Lung (tissue), 12 donors: ENCODE measurements around the gene DNER. TPM values are rescaled to one million over a fixed set of nuclear protein-coding genes. Genes with fewer than 3 reads are reported as not detected.

ENCODE experiments used
- ATAC-seq: fragments of 200-7000 bp; cut with Tn5 transposase; one replicate; pipeline ENCODE4 v1.9.1; 2020; ENCODE audit warnings: moderate number of reproducible peaks; ENCODE audit not compliant: insufficient read depth, low FRiP score
- DNase-seq, 3 donors: peaks; one replicate each; pipeline ENCODE4 v3.0.0-alpha.2; 2013 to 2017
- H3K27ac ChIP-seq, 2 donors: one replicate each; pipeline ENCODE4 v1.5.1; 2013; ENCODE audit warnings: mild to moderate bottlenecking in 2 of 2, moderate library complexity in 2 of 2, control low read depth in 1 of 2, inconsistent platforms in 1 of 2, low read depth in 1 of 2, low read length in 1 of 2
- H3K27me3 ChIP-seq, 3 donors: one replicate each; pipeline ENCODE4 v1.5.1; 2013; ENCODE audit warnings: low read length in 2 of 3; ENCODE audit not compliant: control insufficient read depth in 3 of 3, insufficient read depth in 3 of 3
- H3K36me3 ChIP-seq, 4 donors: one replicate each; pipeline ENCODE4 v1.5.1; 2013; ENCODE audit warnings: low read length in 4 of 4, mild to moderate bottlenecking in 1 of 4, moderate library complexity in 1 of 4; ENCODE audit not compliant: control insufficient read depth in 4 of 4, insufficient read depth in 4 of 4
- H3K4me1 ChIP-seq, 5 donors: one replicate each; pipeline ENCODE4 v1.5.1; 2013; ENCODE audit warnings: low read length in 5 of 5, mild to moderate bottlenecking in 2 of 5, moderate library complexity in 1 of 5; ENCODE audit not compliant: control insufficient read depth in 5 of 5, insufficient read depth in 5 of 5
- H3K4me3 ChIP-seq: one replicate; pipeline ENCODE4 v1.5.1; 2013; ENCODE audit warnings: mild to moderate bottlenecking, control low read depth, moderate library complexity
- H3K9ac ChIP-seq, 2 donors: one replicate each; pipeline ENCODE4 v1.5.1; 2013; ENCODE audit warnings: low read length in 2 of 2, control low read depth in 1 of 2; ENCODE audit not compliant: insufficient read depth in 1 of 2
- H3K9me3 ChIP-seq, 4 donors: one replicate each; pipeline ENCODE4 v1.5.1; 2013; ENCODE audit warnings: low read length in 3 of 4, mild to moderate bottlenecking in 1 of 4, moderate library complexity in 1 of 4; ENCODE audit not compliant: control insufficient read depth in 4 of 4, insufficient read depth in 3 of 4
- WGBS, 2 donors: extraction: QIAGEN DNeasy Blood & Tissue Kit; methylation state at CpG; one replicate each; pipeline ENCODE4 v1.1.7; 2013; 5-methylcytosine and 5-hydroxymethylcytosine counted together
- polyA plus RNA-seq, 2 donors: library from polyadenylated mRNA; stranded (reverse); fragments of 200-250 nt; gene quantifications; one replicate each; pipeline ENCODE4 v1.2.1, GENCODE V29; 2013
- total RNA-seq, 2 donors: library from RNA; depleted of rRNA in 1 of 2; stranded (reverse); fragments of >200 nt in 1 of 2; gene quantifications; one replicate each; pipeline ENCODE4 v1.2.1, GENCODE V29; 2014 to 2021
- TF ChIP-seq, protein P1 (sequence below): IDR thresholded peaks from 2 replicates; pipeline ENCODE4 v1.5.1; 2012; ENCODE audit warnings: mild to moderate bottlenecking; ENCODE audit errors: control extremely low read depth, extremely low read depth
- donor health status: control.
- donor health status: control.
- donor health status: Bipolar disorder and iron deficiency.
- donor health status: healthy.
- donor health status: DM: yes; HTN: yes; CAD: no.

Gene DNER
- total and polyA plus RNA-seq, 4 donors, result 0.63 to 5.8 (median 3.3) TPM

DNA sequence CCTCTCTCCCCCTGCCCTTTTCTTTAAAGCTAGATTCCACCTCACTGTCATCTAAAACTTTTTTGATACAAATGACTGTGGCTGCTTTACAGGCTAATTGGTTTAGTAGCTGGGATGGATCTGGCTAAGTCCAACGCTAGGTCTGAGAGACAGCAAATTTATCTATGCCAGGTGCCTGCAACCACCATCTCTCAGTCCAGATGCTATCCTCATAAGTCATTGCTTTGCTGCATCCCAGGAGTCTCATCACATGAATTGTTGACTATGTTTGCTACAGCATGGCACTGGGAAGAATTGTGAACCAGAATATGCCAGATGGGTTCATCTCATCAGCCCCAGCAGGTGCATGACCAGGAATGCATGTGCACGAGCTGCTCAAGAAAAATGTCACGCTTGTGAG lies 343.3 kb downstream of the DNER start:
- no peak for ATAC-seq
- DNase-seq, result no peak
- no peaks in the 10 kb centered on the region for H3K4me1 ChIP-seq
- TF ChIP-seq, protein P1, sequence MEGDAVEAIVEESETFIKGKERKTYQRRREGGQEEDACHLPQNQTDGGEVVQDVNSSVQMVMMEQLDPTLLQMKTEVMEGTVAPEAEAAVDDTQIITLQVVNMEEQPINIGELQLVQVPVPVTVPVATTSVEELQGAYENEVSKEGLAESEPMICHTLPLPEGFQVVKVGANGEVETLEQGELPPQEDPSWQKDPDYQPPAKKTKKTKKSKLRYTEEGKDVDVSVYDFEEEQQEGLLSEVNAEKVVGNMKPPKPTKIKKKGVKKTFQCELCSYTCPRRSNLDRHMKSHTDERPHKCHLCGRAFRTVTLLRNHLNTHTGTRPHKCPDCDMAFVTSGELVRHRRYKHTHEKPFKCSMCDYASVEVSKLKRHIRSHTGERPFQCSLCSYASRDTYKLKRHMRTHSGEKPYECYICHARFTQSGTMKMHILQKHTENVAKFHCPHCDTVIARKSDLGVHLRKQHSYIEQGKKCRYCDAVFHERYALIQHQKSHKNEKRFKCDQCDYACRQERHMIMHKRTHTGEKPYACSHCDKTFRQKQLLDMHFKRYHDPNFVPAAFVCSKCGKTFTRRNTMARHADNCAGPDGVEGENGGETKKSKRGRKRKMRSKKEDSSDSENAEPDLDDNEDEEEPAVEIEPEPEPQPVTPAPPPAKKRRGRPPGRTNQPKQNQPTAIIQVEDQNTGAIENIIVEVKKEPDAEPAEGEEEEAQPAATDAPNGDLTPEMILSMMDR, result no peak
- no peaks in the 10 kb centered on the region for H3K36me3 ChIP-seq
- H3K9me3 ChIP-seq, result peaks cover 0 to 2% (median 0%) of the 10 kb centered on the region in 4 donors
- no peaks in the 10 kb centered on the region for H3K27me3 ChIP-seq
- no peak overlapping the region for H3K9ac ChIP-seq
- 84 to 96% methylated on average over 3 of the region's 3 CpGs for WGBS, 2 donors
- H3K27ac ChIP-seq, result no peak overlapping the region
- no peak overlapping the region for H3K4me3 ChIP-seq

DNA sequence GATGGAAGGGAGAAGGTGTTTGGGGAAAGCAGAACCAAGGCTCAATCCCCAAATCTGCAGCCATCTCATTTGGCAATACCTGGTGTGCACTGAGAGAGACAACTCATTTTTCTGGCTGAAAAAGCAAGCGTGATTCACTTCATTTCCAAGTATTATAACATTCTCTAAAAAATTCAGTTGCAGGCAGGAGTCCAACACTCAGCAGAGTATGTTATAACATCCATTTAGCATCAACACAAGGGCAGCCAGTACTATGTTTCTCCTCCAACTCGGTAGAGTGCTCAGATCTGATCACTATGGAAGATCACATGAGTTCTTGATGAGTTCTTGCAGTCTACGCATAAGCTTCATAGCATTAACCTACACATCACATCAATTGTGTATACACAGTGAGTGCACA lies 343.8 kb downstream of the DNER start:
- ATAC-seq (no peak), DNase-seq (peak in 1 of 3 donors; percentile 54)
- no peak overlapping the region for H3K9ac ChIP-seq
- H3K9me3 ChIP-seq, result peaks cover 0 to 2% (median 0%) of the 10 kb centered on the region in 4 donors
- no peaks in the 10 kb centered on the region for H3K4me1 ChIP-seq
- WGBS, 2 donors, result 78 to 79% methylated on average over 3 of the region's 3 CpGs
- no peaks in the 10 kb centered on the region for H3K36me3 ChIP-seq
- H3K27me3 ChIP-seq, result no peaks in the 10 kb centered on the region
- TF ChIP-seq, protein P1, result no peak
- H3K27ac ChIP-seq, result no peak overlapping the region
- no peak overlapping the region for H3K4me3 ChIP-seq

DNA sequence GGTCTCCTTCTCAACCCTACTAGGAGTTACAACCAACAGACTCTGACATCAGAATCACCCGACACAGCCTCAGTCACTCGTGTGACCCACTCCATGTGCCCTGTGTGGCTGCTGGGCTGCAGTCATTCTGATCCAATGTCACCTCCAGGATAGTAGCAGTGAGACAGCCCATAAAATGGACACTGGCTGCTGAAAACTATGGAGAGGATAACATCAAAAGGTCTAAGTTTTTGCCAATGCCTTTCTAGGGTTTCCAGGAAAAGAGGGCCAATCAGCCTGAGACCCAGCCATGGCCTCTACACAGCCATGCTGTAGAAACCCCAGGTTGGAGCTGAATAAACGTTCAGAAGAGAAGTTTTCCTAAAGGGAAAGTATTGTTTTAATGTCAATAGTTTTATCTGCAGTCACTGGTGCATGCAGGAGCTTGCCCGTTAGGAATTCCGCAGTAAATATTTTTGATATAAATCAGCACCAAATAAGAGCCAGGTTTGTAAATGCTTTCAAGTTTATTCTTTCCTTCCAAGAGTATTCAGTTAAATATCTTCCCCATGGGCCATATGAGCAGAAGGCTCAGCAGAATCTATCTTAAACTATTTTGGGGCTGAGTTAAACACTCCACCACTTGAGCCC lies 351.1 kb downstream of the DNER start:
- no peaks in the 10 kb centered on the region for H3K36me3 ChIP-seq
- 77 to 90% methylated on average over 5 of the region's 5 CpGs for WGBS, 2 donors
- H3K27ac ChIP-seq, result no peak overlapping the region
- ATAC-seq (no peak), DNase-seq (no peak)
- peaks cover 0 to 2% (median 0%) of the 10 kb centered on the region in 4 donors for H3K9me3 ChIP-seq
- no peak overlapping the region for H3K9ac ChIP-seq
- TF ChIP-seq, protein P1, result no peak
- H3K4me1 ChIP-seq, result no peaks in the 10 kb centered on the region
- H3K27me3 ChIP-seq, result no peaks in the 10 kb centered on the region
- no peak overlapping the region for H3K4me3 ChIP-seq

DNA sequence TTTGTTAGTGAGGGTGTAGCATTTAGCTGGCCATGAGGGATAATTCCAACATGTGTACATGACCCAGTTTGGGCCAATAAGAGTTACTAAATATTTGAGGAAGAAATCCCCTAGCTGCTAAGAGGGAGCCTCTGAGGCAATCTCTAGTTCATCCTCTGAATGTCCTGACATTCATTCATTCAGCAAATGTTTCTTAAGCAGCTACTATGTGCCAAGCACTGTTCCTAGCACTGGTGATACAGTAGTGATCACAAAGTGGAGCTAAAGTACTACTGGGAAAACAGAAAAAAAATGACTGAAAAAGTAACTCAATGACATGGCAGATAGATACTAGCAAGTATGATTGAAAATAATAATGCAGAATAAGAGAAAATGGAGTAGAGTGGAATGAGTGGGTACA lies 363.5 kb downstream of the DNER start:
- no peaks in the 10 kb centered on the region for H3K27me3 ChIP-seq
- no peak for ATAC-seq

More for the DNA sequence above, 363.5 kb downstream of the DNER start:
- no peak overlapping the region for H3K27ac ChIP-seq
- H3K9me3 ChIP-seq, result peaks cover 0 to 5% (median 2%) of the 10 kb centered on the region in 4 donors
- no peaks in the 10 kb centered on the region for H3K36me3 ChIP-seq
- TF ChIP-seq, protein P1, result no peak
- H3K9ac ChIP-seq, result no peak overlapping the region
- no peak overlapping the region for H3K4me3 ChIP-seq
- H3K4me1 ChIP-seq, result no peaks in the 10 kb centered on the region
- DNase-seq, result no peak
